ENCODE results near the gene UBE2J2.

- TF ChIP-seq EZH2phosphoT487 (IDR thresholded peaks at IDR 0.05; ENCODE audit: insufficient read depth, low read depth) (no peak), EZH2 (IDR thresholded peaks at IDR 0.05; ENCODE audit: insufficient read depth, poor library complexity, severe bottlenecking) (no peak)
These were observed 56.7 kb downstream of the UBE2J2 start for GRCh38 chr1:1216770-1217620.
